Epidermal melanocyte (primary cell): ENCODE data around the gene ERAP2.
"Not testable (repeated sequence)": the region's sequence is repeated elsewhere in the genome, so short reads cannot be mapped to it uniquely, and the experiment has no call there.

ENCODE experiments used
- DNase-seq: peaks from one replicate; pipeline ENCODE4 v3.0.0; 2011; ENCODE audit warnings: low spot score; ENCODE audit not compliant: insufficient read length

Gene ERAP2, protein sequence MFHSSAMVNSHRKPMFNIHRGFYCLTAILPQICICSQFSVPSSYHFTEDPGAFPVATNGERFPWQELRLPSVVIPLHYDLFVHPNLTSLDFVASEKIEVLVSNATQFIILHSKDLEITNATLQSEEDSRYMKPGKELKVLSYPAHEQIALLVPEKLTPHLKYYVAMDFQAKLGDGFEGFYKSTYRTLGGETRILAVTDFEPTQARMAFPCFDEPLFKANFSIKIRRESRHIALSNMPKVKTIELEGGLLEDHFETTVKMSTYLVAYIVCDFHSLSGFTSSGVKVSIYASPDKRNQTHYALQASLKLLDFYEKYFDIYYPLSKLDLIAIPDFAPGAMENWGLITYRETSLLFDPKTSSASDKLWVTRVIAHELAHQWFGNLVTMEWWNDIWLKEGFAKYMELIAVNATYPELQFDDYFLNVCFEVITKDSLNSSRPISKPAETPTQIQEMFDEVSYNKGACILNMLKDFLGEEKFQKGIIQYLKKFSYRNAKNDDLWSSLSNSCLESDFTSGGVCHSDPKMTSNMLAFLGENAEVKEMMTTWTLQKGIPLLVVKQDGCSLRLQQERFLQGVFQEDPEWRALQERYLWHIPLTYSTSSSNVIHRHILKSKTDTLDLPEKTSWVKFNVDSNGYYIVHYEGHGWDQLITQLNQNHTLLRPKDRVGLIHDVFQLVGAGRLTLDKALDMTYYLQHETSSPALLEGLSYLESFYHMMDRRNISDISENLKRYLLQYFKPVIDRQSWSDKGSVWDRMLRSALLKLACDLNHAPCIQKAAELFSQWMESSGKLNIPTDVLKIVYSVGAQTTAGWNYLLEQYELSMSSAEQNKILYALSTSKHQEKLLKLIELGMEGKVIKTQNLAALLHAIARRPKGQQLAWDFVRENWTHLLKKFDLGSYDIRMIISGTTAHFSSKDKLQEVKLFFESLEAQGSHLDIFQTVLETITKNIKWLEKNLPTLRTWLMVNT

DNA sequence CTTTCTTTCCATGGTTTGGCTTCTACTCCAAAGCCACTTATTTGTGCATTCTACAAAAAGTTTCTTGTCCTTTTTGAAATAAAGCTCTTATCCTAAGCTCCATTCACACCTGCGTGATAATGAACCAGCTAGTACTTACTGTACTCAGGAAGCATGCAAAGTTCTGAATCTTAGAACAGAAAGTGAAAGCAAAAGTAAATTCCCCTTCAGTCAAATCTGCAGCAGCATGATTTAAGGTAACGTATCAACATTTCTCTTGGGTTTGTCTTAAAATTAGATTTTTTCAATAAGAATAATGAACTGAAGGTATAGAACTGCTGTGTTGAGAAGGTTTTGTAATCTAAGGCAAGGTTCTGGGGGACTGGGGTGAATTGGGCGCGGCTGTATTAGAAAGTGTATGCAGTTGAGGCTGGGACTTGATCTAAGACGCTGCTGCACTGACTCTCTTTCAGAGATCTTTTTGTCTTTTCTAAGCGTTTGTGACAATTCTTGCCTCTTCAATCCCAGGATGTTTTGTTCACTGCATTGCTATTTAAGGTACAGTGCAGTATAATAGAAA, at the start of gene ERAP2:
ERAP2 (plus strand) TSS at position 209 of the 559 bp plus-strand sequence. CDS start 3,186 bp downstream, outside the sequence.
- DNase-seq, result no peak

DNA sequence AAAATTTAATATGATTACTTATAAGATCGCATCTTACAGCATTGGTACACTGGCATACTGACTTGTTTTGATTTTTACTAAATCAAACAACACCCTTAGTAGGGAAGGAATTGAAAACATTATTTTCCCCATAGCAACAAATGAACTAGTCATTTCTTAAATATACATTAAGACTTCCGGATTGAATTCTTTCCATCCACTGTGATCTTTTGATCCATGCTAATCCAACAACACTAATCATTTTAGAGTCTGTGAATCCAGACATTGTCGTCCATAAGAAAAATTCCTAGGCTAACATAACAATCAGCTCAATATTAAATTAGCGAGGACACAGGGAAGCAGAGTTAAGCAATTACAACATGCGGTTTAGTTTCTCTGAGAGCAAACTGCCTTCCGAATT, 47.0 kb upstream of the ERAP2 start:
- DNase-seq, result no peak

DNA sequence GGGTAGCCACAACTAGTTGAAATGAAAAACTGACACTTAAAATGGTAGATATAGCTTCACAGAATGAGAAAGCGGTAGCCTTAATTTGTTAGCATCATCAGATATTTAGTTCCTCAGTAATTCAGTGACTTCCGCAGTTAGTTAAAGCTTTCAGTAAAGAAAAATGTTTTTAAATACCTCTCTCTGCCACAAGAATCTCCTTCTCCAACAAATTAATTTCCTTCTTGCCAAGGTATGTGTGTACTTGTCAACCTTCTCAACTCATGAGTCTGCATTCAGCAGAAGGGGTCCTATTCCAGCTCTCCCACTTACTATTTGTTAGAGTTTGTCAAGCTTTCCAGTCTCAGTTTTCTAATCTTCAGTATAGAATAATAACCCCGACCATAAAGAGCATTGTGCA, 42.3 kb upstream of the ERAP2 start:
- DNase-seq, result no peak

- DNase-seq, result no peak
Observed at GRCh38 chr5:96835791-96836191, 40.5 kb upstream of the ERAP2 start.

DNA sequence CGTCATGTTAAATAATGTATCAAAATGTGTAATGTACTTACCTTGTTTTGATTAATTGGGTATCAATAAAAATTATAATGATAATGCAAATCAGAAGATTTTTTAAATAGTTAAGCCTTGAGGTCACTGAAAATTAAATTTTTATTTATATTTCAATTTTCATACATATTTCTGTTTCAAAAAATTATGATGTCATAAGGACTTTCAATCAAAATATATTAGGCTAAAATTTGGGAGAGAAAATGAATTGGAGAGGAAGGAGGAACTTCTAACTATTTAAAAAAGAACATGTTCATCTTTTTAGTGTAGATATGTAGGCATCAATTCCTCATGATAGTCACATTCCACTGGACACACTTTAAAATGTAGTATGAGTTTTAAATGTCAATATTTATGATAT, 39.5 kb upstream of the ERAP2 start:
- no peak for DNase-seq

- no peak for DNase-seq
Observed at GRCh38 chr5:96837303-96837702, 39.0 kb upstream of the ERAP2 start.

DNA sequence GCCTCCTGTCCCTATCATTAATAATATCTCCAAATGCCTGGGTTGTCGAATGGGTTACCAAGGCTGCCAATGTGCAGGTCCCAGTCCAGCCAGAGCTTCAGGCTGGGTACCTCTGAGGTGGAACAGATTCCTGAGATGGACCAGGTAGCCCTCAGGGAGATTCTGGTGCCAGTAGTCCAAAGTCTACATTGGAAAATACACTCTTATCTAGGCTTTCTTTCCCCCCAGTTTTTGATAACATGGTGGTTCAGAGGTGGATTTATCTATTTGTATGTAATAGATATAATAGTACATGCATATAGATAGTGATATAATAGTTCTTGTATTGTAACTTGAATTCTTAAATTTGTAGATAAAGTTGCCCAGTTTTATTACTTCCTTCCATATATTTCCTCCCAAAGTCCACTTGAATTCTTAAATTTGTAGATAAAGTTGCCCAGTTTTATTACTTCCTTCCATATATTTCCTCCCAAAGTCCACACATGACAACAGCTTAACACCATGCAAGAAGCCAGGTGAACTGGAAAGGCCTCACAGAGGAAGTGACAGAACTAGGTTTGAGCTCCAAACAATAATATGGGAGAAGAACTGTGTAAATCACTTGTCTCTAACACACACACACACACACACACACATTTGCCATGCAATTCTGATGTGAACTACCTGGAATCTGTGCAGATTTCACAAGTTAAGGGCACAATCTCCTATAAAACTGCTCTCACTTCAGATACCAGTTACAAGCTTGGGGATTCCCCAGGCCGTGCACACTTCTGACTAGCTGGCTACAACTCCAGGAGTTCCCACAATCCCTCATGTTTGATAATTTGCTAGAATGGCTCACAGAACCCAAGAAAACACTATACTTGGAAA, 37.9 kb upstream of the ERAP2 start:
- no peak for DNase-seq

- DNase-seq, result no peak
Observed at GRCh38 chr5:96839071-96839592, 37.2 kb upstream of the ERAP2 start.

GRCh38 chr5:96841931-96842330, 34.4 kb upstream of the ERAP2 start:
- DNase-seq, result not testable (repeated sequence)

- no peak for DNase-seq
Observed at GRCh38 chr5:96843140-96843539, 33.2 kb upstream of the ERAP2 start.

- DNase-seq, result peak; percentile 66
Observed at GRCh38 chr5:96844481-96844990, 31.8 kb upstream of the ERAP2 start.

DNA sequence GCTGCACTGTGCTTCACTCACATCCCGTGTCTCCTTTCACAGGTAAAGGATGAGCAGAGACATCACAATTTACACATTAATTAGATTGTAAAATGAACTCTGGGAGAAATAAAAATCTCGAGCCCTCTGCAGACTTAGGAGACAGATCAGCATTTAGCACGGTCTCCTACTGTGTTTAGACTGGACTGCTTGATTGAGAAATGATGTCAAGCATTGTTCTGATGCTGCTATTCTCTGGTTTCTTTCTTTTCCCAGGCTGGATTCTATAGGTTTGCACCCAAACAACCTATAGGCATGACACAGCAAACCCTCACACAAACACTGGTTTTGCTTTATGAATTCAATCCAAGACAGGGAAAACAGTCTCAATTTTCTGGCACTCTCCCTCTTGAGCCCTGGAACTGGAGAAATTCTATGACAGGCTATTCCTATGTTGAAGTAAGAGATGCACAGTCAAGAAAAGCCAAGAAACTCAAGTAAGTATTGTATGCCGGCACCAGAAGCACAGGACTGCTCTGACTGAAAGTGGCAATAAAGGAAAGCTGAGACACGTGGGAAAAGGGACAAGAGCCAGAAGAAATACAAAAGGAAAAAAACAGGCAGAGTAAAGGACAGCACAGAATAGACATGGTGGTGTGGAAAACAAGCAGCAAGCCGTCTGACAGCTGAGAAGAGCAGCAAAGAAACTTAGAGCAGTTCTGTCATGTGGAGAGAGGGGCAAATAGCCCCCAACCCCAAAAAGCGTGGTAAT, 24.8 kb upstream of the ERAP2 start:
- no peak for DNase-seq

DNA sequence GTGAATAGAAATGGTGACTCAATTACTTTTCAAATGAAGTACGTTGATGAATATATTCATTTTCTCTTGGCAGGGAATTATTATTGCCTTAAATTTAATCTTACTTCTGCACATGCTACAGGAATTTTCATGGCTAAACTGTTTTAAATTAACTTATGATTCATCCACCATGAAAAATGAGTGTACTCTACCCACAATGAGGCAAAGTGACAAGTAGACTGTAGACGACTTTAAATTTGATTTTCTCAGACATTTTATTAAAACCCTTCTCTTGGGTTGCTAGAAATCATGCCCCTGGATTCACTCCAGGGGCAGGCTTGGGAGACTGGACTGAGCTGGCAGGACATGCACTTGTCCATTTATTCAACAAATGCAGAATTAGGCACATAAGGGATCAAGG, 23.5 kb upstream of the ERAP2 start:
- no peak for DNase-seq

- no peak for DNase-seq
Observed at GRCh38 chr5:96854067-96854466, 22.2 kb upstream of the ERAP2 start.

GRCh38 chr5:96855031-96855872, 21.0 kb upstream of the ERAP2 start:
- no peak for DNase-seq

- no peak for DNase-seq
Observed at GRCh38 chr5:96856371-96856770, 19.9 kb upstream of the ERAP2 start.

DNA sequence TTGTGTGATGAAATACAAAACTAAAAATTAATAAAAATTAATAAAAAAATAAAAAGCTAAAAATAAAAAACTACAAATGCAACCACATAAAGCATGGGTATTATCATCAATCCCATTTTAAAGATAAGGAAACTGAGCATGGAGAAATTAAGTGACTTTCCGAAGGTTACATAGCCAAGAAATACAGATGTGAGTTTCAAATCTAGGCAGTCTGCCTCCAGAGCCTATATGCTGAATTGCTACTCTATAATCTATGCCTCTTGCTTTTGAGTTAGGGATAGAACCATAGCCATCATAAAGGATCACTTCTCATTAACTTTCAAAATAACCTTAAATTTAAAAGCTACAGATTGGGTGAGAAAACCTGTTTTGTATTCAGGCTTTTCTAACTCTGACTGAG, 18.8 kb upstream of the ERAP2 start:
- DNase-seq, result no peak

- DNase-seq, result no peak
Observed at GRCh38 chr5:96857924-96858323, 18.4 kb upstream of the ERAP2 start.

GRCh38 chr5:96859375-96859774, 16.9 kb upstream of the ERAP2 start:
- no peak for DNase-seq
